Peyer's patch (tissue), 4 donors: ENCODE results near the gene RILPL2.
"Not testable (repeated sequence)": the region's sequence is repeated elsewhere in the genome, so short reads cannot be mapped to it uniquely, and the experiment has no call there.

Experiments used
- POLR2A ChIP-seq, 2 donors: fragments of 450-650 bp; IDR thresholded peaks; one replicate each; pipeline ENCODE4 v1.5.1; 2017; ENCODE audit warnings: antibody characterized with exemption in 2 of 2, mild to moderate bottlenecking in 2 of 2, moderate library complexity in 2 of 2
- TF ChIP-seq, protein P1 (sequence below), 6 experiments: fragments of 450-650 bp in 4 of 6; fragments of 200-600 bp in 2 of 6; sonication (generic) in 1 of 6; IDR thresholded peaks; one replicate each; pipeline ENCODE4 v1.5.1; 2017 to 2019; ENCODE audit warnings: antibody characterized with exemption in 6 of 6, mild to moderate bottlenecking in 3 of 6, moderate library complexity in 1 of 6

DNA sequence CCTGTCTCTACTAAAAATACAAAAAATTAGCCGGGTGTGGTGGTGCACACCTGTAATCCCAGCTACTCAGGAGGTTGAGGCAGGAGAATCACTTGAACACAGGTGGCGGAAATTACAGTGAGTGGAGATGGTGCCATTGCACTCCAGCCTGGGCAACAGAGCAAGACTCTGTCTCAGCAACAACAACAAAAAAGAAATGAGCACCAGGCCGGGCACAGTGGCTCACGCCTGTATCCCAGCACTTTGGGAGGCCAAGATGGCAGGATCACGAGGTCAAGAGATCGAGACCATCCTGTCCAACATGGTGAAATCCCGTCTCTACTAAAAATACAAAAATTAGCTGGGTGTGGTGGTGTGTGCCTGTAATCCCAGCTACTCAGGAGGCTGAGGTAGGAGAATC lies 68.1 kb downstream of the RILPL2 start:
- TF ChIP-seq, protein P1, sequence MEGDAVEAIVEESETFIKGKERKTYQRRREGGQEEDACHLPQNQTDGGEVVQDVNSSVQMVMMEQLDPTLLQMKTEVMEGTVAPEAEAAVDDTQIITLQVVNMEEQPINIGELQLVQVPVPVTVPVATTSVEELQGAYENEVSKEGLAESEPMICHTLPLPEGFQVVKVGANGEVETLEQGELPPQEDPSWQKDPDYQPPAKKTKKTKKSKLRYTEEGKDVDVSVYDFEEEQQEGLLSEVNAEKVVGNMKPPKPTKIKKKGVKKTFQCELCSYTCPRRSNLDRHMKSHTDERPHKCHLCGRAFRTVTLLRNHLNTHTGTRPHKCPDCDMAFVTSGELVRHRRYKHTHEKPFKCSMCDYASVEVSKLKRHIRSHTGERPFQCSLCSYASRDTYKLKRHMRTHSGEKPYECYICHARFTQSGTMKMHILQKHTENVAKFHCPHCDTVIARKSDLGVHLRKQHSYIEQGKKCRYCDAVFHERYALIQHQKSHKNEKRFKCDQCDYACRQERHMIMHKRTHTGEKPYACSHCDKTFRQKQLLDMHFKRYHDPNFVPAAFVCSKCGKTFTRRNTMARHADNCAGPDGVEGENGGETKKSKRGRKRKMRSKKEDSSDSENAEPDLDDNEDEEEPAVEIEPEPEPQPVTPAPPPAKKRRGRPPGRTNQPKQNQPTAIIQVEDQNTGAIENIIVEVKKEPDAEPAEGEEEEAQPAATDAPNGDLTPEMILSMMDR (IDR thresholded peaks at IDR 0.05) = not testable (repeated sequence)
- not testable (repeated sequence) for TF ChIP-seq POLR2A (IDR thresholded peaks at IDR 0.05)
